A549 (cell line): ENCODE measurements around the gene NEAT1. TPM values are rescaled to one million over a fixed set of nuclear protein-coding genes. Genes with fewer than 3 reads are reported as not detected.

Experiments
- ATAC-seq, 2 experiments: fragments of 200-7000 bp in 1 of 2; fragments of >200 bp in 1 of 2; cut with Nextera tagmentation in 1 of 2; cut with Tn5 transposase in 1 of 2; 3 replicates each; pipeline versions ENCODE4 v1.8.0 to v1.9.1; 2018 to 2020; ENCODE audit warnings: mild to moderate bottlenecking in 1 of 2, moderate library complexity in 1 of 2
- CTCF ChIA-PET: fragments of 300-600 bp; sonication (Branson Sonifier 250); formaldehyde crosslinking; extraction: SDS; loops from one replicate; lab custom pipeline; 2021; ENCODE audit warnings: antibody characterized with exemption, inconsistent platforms; lab: Yijun Ruan, JAX
- POLR2A ChIA-PET: fragments of 350-600 bp; formaldehyde crosslinking; extraction: SDS; loops from one replicate; lab custom pipeline; 2021; ENCODE audit warnings: antibody characterized with exemption, inconsistent platforms; lab: Yijun Ruan, JAX
- DNase-seq, 2 experiments: peaks; one replicate each; pipeline versions ENCODE4 v3.0.0 to v3.0.0-alpha.2; 2011 to 2016; ENCODE audit warnings: low read depth in 1 of 2, low spot score in 1 of 2
- FAIRE-seq: peaks from 2 replicates; lab custom pipeline; 2011; peaks lifted over from hg19 to GRCh38; lab: Jason Lieb, UNC
- H3K27ac ChIP-seq, 2 experiments: fragments of >200 bp; sonication (Bioruptor Twin); formaldehyde crosslinking; 3 replicates each; pipeline ENCODE4 v1.5.1; 2016 to 2017
- H3K4me1 ChIP-seq: fragments of >200 bp; sonication (Bioruptor Twin); formaldehyde crosslinking; 3 replicates; pipeline ENCODE4 v1.6.1; 2016
- H3K4me2 ChIP-seq: fragments of >200 bp; sonication (Bioruptor Twin); formaldehyde crosslinking; 3 replicates; pipeline ENCODE4 v1.6.1; 2016
- H3K4me3 ChIP-seq: fragments of >200 bp; sonication (Bioruptor Twin); formaldehyde crosslinking; 3 replicates; pipeline ENCODE4 v1.5.1; 2016
- H3K9me3 ChIP-seq: fragments of >200 bp; sonication (Bioruptor Twin); formaldehyde crosslinking; 3 replicates; pipeline ENCODE4 v1.6.1; 2016
- BHLHE40 ChIP-seq: IDR thresholded peaks from 2 replicates; pipeline ENCODE4 v1.6.1; 2012; ENCODE audit warnings: low read depth, low read length, inconsistent platforms
- CEBPB ChIP-seq, 2 experiments: fragments of >200 bp in 1 of 2; sonication (Bioruptor Twin) in 1 of 2; formaldehyde crosslinking in 1 of 2; IDR thresholded peaks; 2 replicates each; pipeline ENCODE4 v1.6.1; 2012 to 2016
- CHD2 ChIP-seq: fragments of 150-350 bp; IDR thresholded peaks from 2 replicates; pipeline ENCODE4 v1.6.1; 2014; ENCODE audit warnings: low read length; ENCODE audit not compliant: partially characterized antibody
- CHD4 ChIP-seq: fragments of 200-600 bp; sonication (generic); IDR thresholded peaks from 2 replicates; pipeline ENCODE4 v1.6.1; 2016; ENCODE audit warnings: antibody characterized with exemption, mild to moderate bottlenecking, borderline replicate concordance
- E2F6 ChIP-seq: IDR thresholded peaks from 2 replicates; pipeline ENCODE4 v1.6.1; 2012; ENCODE audit warnings: low read depth, borderline replicate concordance
- EHF ChIP-seq: fragments of 250-450 bp; sonication (Bioruptor Pico); IDR thresholded peaks from 2 replicates; pipeline ENCODE4 v1.5.0; 2020; ENCODE audit warnings: mild to moderate bottlenecking
- EHMT2 ChIP-seq: fragments of 200-600 bp; sonication (generic); IDR thresholded peaks from 2 replicates; pipeline ENCODE4 v1.6.1; 2016; ENCODE audit warnings: antibody characterized with exemption, low read depth, mild to moderate bottlenecking, moderate library complexity
- ESRRA ChIP-seq: fragments of 150-350 bp; IDR thresholded peaks from 2 replicates; pipeline ENCODE4 v1.6.1; 2014; ENCODE audit warnings: mild to moderate bottlenecking, low read length, borderline replicate concordance
- FOSB ChIP-seq: fragments of 250-450 bp; sonication (Bioruptor Pico); IDR thresholded peaks from 2 replicates; pipeline ENCODE4 v1.5.0; 2020; ENCODE audit warnings: mild to moderate bottlenecking, moderate library complexity
- FOSL2 ChIP-seq, 2 experiments: fragments of 450-650 bp in 1 of 2; fragments of >200 bp in 1 of 2; sonication (Bioruptor Twin) in 1 of 2; formaldehyde crosslinking; IDR thresholded peaks; 2 replicates each; pipeline versions ENCODE4 v1.5.0 to v1.6.1; 2016 to 2020; ENCODE audit warnings: mild to moderate bottlenecking in 1 of 2, moderate library complexity in 1 of 2
- GATA3 ChIP-seq: IDR thresholded peaks from 2 replicates; pipeline ENCODE4 v1.6.1; 2012; ENCODE audit warnings: borderline replicate concordance
- HOXB13 ChIP-seq: fragments of 250-450 bp; sonication (Bioruptor Pico); IDR thresholded peaks from 2 replicates; pipeline ENCODE4 v1.5.0; 2020; ENCODE audit warnings: low read depth, mild to moderate bottlenecking, moderate library complexity
- HOXB5 ChIP-seq: fragments of 250-450 bp; sonication (Bioruptor Pico); IDR thresholded peaks from 2 replicates; pipeline ENCODE4 v1.5.0; 2020; ENCODE audit warnings: mild to moderate bottlenecking, moderate library complexity
- JUNB ChIP-seq: fragments of >200 bp; sonication (Bioruptor Twin); formaldehyde crosslinking; IDR thresholded peaks from 2 replicates; pipeline ENCODE4 v1.6.1; 2016
- KDM5A ChIP-seq: fragments of 200-600 bp; sonication (generic); IDR thresholded peaks from 2 replicates; pipeline ENCODE4 v1.6.1; 2016; ENCODE audit warnings: antibody characterized with exemption, mild to moderate bottlenecking
- MAZ ChIP-seq: fragments of 150-350 bp; IDR thresholded peaks from 2 replicates; pipeline ENCODE4 v1.6.1; 2014; ENCODE audit warnings: antibody characterized with exemption, low read depth, low read length, borderline replicate concordance
- MYC ChIP-seq: IDR thresholded peaks from 2 replicates; pipeline ENCODE4 v1.6.1; 2012; ENCODE audit warnings: mild to moderate bottlenecking, inconsistent platforms, low read length, improper control_type of control experiment, borderline replicate concordance
- NR3C1 ChIP-seq: fragments of >200 bp; sonication (Bioruptor Twin); formaldehyde crosslinking; IDR thresholded peaks from 3 replicates; pipeline ENCODE4 v1.6.1; 2017
- PBX3 ChIP-seq: IDR thresholded peaks from 2 replicates; pipeline ENCODE4 v1.6.1; 2012
- PHF8 ChIP-seq: fragments of 200-600 bp; sonication (generic); IDR thresholded peaks from 2 replicates; pipeline ENCODE4 v1.6.1; 2016; ENCODE audit warnings: low read depth, mild to moderate bottlenecking, antibody characterized with exemption, moderate library complexity, borderline replicate concordance
- RAD21 ChIP-seq, 2 experiments: fragments of >200 bp in 1 of 2; sonication (Bioruptor Twin) in 1 of 2; formaldehyde crosslinking in 1 of 2; IDR thresholded peaks in 1 of 2; conservative IDR thresholded peaks in 1 of 2; 2 replicates in 1 of 2; 3 replicates in 1 of 2; pipeline ENCODE4 v1.6.1; 2012 to 2018; ENCODE audit warnings: inconsistent platforms in 1 of 2
- RCOR1 ChIP-seq: fragments of 150-350 bp; IDR thresholded peaks from 2 replicates; pipeline ENCODE4 v1.6.1; 2014; ENCODE audit warnings: antibody characterized with exemption, low read length, low read depth
- REST ChIP-seq: fragments of 200-600 bp; sonication (generic); IDR thresholded peaks from 2 replicates; pipeline ENCODE4 v1.6.1; 2016; ENCODE audit warnings: antibody characterized with exemption, mild to moderate bottlenecking, moderate library complexity
- RFX5 ChIP-seq: fragments of 450-650 bp; IDR thresholded peaks from 2 replicates; pipeline ENCODE4 v1.7.1; 2014; ENCODE audit warnings: antibody characterized with exemption, mild to moderate bottlenecking, moderate library complexity
- RNF2 ChIP-seq: fragments of 200-600 bp; sonication (generic); IDR thresholded peaks from 2 replicates; pipeline ENCODE4 v1.6.1; 2016; ENCODE audit warnings: low read depth, mild to moderate bottlenecking, antibody characterized with exemption, moderate library complexity, borderline replicate concordance
- TFCP2L1 ChIP-seq: fragments of 250-450 bp; sonication (Bioruptor Pico); IDR thresholded peaks from 2 replicates; pipeline ENCODE4 v1.5.0; 2021; ENCODE audit warnings: mild to moderate bottlenecking
- TP53 ChIP-seq: fragments of 250-450 bp; sonication (Bioruptor Pico); IDR thresholded peaks from 2 replicates; pipeline ENCODE4 v1.5.0; 2021; ENCODE audit warnings: mild to moderate bottlenecking, moderate library complexity
- ZNF302 ChIP-seq: fragments of 250-450 bp; sonication (Bioruptor Pico); IDR thresholded peaks from 2 replicates; pipeline ENCODE4 v1.9.0; 2021; ENCODE audit warnings: inconsistent platforms, mild to moderate bottlenecking, moderate library complexity
- WGBS: methylation state at CpG from one replicate; pipeline ENCODE4 v1.1.6; 2017; ENCODE audit errors: missing lambda C conversion rate; 5-methylcytosine and 5-hydroxymethylcytosine counted together
- polyA plus RNA-seq, 4 experiments: library from polyadenylated mRNA; depleted of rRNA in 3 of 4; stranded (reverse); fragments of >200 nt; fragmentation: RNase III in 1 of 4; extraction: RNeasy Plus Mini Kit Qiagen cat#74134 plus additional on column Dnase treatment in 1 of 4; gene quantifications; 2 replicates in 3 of 4; 3 replicates in 1 of 4; pipeline ENCODE4 v1.2.3, GENCODE V29; 2011 to 2017
- TF ChIP-seq, protein P1 (sequence below): IDR thresholded peaks from 2 replicates; pipeline ENCODE4 v1.6.1; 2012
- TF ChIP-seq, protein P2 (sequence below): fragments of 250-450 bp; sonication (Bioruptor Pico); IDR thresholded peaks from 2 replicates; pipeline ENCODE4 v1.5.0; 2020; ENCODE audit warnings: low read depth, mild to moderate bottlenecking, moderate library complexity
- TF ChIP-seq, protein P3 (sequence below): fragments of 150-350 bp; IDR thresholded peaks from 2 replicates; pipeline ENCODE4 v1.6.1; 2014; ENCODE audit warnings: low read depth, mild to moderate bottlenecking, low read length

Gene NEAT1
- polyA plus RNA-seq, 2 of the 4 experiments (the other 2 are of a cell fraction), result 314 to 1,223 TPM

DNA sequence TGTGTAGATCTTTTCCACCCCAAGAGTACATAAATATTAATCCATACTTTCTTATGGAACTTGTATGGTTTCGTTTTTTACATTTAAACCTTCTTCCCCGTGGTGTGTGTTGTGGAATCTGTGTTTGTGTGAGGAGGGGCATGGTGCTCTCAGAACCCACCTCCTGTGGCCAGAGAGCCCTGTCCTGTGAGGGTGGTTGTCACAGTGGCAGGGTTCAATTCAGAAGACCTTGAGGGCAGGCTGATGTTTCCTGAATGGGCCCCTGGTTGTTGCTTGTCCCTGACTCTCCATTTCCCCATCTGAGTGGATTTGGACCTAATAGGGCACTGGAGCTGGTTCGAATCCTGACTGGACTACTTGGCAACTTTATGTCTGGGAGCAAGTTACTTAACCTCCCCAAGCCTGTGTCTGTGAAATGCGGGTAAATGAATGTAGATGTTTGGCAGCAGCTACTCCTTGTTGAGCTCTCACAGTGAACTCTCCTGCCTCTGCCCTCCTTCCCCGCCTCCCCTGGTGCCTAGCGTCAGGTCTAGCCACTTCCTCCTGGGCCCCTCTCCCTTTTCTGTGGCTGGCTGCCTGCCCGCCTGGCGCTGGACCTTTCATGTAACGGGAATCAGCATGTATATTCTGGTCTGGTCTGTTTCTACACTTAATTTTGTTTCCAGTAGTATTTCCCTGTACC lies 7.3 kb downstream of the NEAT1 start:
- Histone ChIP-seq H3K4me3 (peak overlapping the region; percentile 95; the same call in 2 of the 3 replicates), H3K4me1 (peaks cover 55% of the 10 kb centered on the region), H3K27ac (peak overlapping the region; percentile 97 to 100), H3K9me3 (no peaks in the 10 kb centered on the region), H3K4me2 (peak overlapping the region; percentile 89)
- CTCF ChIA-PET, result interaction anchor here (0.9 to 1.6 kb wide), 5 partner anchors 12 to 81 kb away, joined by 3 to 8 read pairs (median 6); no protein-coding TSS in a partner anchor
- WGBS, result under 1% methylated on average over 9 of the region's 9 CpGs
- ATAC-seq (peak; percentile 21 to 28), FAIRE-seq (no peak), DNase-seq (peak in 1 of 2 experiments; percentile 85)
- POLR2A ChIA-PET, result interaction anchor here (0.7 to 17.5 kb wide), 11 partner anchors 12 to 82 kb away, joined by 3 to 756 read pairs (median 4); partner anchors contain the start of genes MALAT1 and NEAT1
- TF ChIP-seq EHMT2 (no peak), GATA3 (peak; percentile 12; the same call in 1 of the 2 replicates), FOSL2 (IDR thresholded peaks at IDR 0.05) (no peak), FOSL2 (CRISPR knock-in tag; IDR thresholded peaks at IDR 0.05) (no peak), RFX5 (no peak), CHD4 (no peak), FOSB (CRISPR knock-in tag) (peak; percentile 94), HOXB13 (CRISPR knock-in tag) (no peak), RCOR1 (no peak), ZNF302 (CRISPR knock-in tag) (no peak), PHF8 (no peak), CEBPB (IDR thresholded peaks at IDR 0.05) (no peak), TFCP2L1 (CRISPR knock-in tag) (peak; percentile 98), ESRRA (no peak), BHLHE40 (no peak), HOXB5 (CRISPR knock-in tag) (no peak), JUNB (no peak), EHF (CRISPR knock-in tag) (peak; percentile 67), E2F6 (no peak), TP53 (CRISPR knock-in tag) (peak; percentile 91), RNF2 (no peak), REST (peak; percentile 42), MYC (no peak), RAD21 (conservative IDR thresholded peaks at IDR 0.05 in 1 of 2, IDR thresholded peaks at IDR 0.05 in 1 of 2) (no peak), MAZ (no peak), NR3C1 (no peak), KDM5A (no peak), PBX3 (peak; percentile 37; the same call in 1 of the 2 replicates), CHD2 (peak; percentile 44)
- TF ChIP-seq, protein P1, sequence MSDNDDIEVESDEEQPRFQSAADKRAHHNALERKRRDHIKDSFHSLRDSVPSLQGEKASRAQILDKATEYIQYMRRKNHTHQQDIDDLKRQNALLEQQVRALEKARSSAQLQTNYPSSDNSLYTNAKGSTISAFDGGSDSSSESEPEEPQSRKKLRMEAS, result 0 out of 2 replicates have a peak, but pooled peaks have one; percentile 6
- TF ChIP-seq, protein P2, sequence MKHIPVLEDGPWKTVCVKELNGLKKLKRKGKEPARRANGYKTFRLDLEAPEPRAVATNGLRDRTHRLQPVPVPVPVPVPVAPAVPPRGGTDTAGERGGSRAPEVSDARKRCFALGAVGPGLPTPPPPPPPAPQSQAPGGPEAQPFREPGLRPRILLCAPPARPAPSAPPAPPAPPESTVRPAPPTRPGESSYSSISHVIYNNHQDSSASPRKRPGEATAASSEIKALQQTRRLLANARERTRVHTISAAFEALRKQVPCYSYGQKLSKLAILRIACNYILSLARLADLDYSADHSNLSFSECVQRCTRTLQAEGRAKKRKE, result no peak
- TF ChIP-seq, protein P3, sequence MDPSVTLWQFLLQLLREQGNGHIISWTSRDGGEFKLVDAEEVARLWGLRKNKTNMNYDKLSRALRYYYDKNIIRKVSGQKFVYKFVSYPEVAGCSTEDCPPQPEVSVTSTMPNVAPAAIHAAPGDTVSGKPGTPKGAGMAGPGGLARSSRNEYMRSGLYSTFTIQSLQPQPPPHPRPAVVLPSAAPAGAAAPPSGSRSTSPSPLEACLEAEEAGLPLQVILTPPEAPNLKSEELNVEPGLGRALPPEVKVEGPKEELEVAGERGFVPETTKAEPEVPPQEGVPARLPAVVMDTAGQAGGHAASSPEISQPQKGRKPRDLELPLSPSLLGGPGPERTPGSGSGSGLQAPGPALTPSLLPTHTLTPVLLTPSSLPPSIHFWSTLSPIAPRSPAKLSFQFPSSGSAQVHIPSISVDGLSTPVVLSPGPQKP, result no peak
